ENCODE measurements around the gene XPR1. TPM values are rescaled to one million over a fixed set of nuclear protein-coding genes. Genes with fewer than 3 reads are reported as not detected.

The XPR1 gene
- total RNA-seq, 4 donors from 2014 or later, result 15.8 to 26.7 (median 22.8) TPM

- intact Hi-C loops (cut with DNase I), result no loop called here
- H3K36me3 ChIP-seq, result peaks cover 12 to 79% (median 56%) of the 10 kb centered on the region in 4 donors
Observed at GRCh38 chr1:180935326-180936109, 303.7 kb downstream of the XPR1 start.

GRCh38 chr1:180936110-180937011 lies 304.5 kb downstream of the XPR1 start:
- TF ChIP-seq EP300 (IDR thresholded peaks at IDR 0.05) (no peak), POLR2AphosphoS5 (IDR thresholded peaks at IDR 0.05) (no peak), POLR2A (IDR thresholded peaks at IDR 0.05; ENCODE audit: low read depth) (no peak), CTCF (IDR thresholded peaks at IDR 0.05) (no peak)
- no peaks in the 10 kb centered on the region for H3K27me3 ChIP-seq
- H3K4me1 ChIP-seq, result no peaks in the 10 kb centered on the region
- no peak overlapping the region for H3K27ac ChIP-seq (replicated peaks in 1 of 4)
- peaks cover 12 to 79% (median 62%) of the 10 kb centered on the region in 4 donors for H3K36me3 ChIP-seq
- WGBS, result 86% methylated on average over 21 of the region's 28 CpGs
- no peaks in the 10 kb centered on the region for H3K9me3 ChIP-seq
- no peak overlapping the region for H3K4me3 ChIP-seq
- intact Hi-C loops (cut with DNase I), result no loop called here
- no peak for DNase-seq (ENCODE audit: extremely low spot score)

More at GRCh38 chr1:180935326-180936109, 303.7 kb downstream of the XPR1 start:
- Histone ChIP-seq H3K27me3 (no peaks in the 10 kb centered on the region), H3K27ac (replicated peaks in 1 of 4) (no peak overlapping the region), H3K9me3 (no peaks in the 10 kb centered on the region), H3K4me3 (no peak overlapping the region), H3K4me1 (no peaks in the 10 kb centered on the region)
- WGBS, result 71% methylated on average over 9 of the region's 45 CpGs
- DNase-seq (ENCODE audit: extremely low spot score), result no peak
- no peak for TF ChIP-seq POLR2A (IDR thresholded peaks at IDR 0.05; ENCODE audit: low read depth)
- no peak for TF ChIP-seq CTCF (IDR thresholded peaks at IDR 0.05)
- TF ChIP-seq EP300 (IDR thresholded peaks at IDR 0.05), result no peak
- TF ChIP-seq POLR2AphosphoS5 (IDR thresholded peaks at IDR 0.05), result no peak

- TF ChIP-seq POLR2AphosphoS5 (IDR thresholded peaks at IDR 0.05), result no peak
- no peak for TF ChIP-seq POLR2A (IDR thresholded peaks at IDR 0.05; ENCODE audit: low read depth)
- TF ChIP-seq EP300 (IDR thresholded peaks at IDR 0.05), result no peak
- TF ChIP-seq CTCF (IDR thresholded peaks at IDR 0.05), result no peak
- WGBS, result 100% methylated on average over 1 of the region's 1 CpG
- Histone ChIP-seq H3K9me3 (no peaks in the 10 kb centered on the region), H3K27ac (replicated peaks in 1 of 4) (no peak overlapping the region), H3K4me3 (no peak overlapping the region), H3K27me3 (no peaks in the 10 kb centered on the region), H3K4me1 (no peaks in the 10 kb centered on the region), H3K36me3 (peaks cover 12 to 81% (median 66%) of the 10 kb centered on the region in 4 donors)
- DNase-seq (ENCODE audit: extremely low spot score), result no peak
- intact Hi-C loops (cut with DNase I), result no loop called here
Observed at GRCh38 chr1:180937012-180937372, 305.2 kb downstream of the XPR1 start.

GRCh38 chr1:180937624-180938225 lies 305.9 kb downstream of the XPR1 start:
- H3K36me3 ChIP-seq, result peaks cover 12 to 88% (median 72%) of the 10 kb centered on the region in 4 donors
- intact Hi-C loops (cut with DNase I), result no loop called here
- WGBS, result 80% methylated on average over 7 of the region's 9 CpGs

More at GRCh38 chr1:180937624-180938225, 305.9 kb downstream of the XPR1 start:
- H3K4me3 ChIP-seq, result no peak overlapping the region
- no peaks in the 10 kb centered on the region for H3K27me3 ChIP-seq
- H3K4me1 ChIP-seq, result no peaks in the 10 kb centered on the region
- H3K9me3 ChIP-seq, result no peaks in the 10 kb centered on the region
- TF ChIP-seq CTCF (IDR thresholded peaks at IDR 0.05) (no peak), POLR2AphosphoS5 (IDR thresholded peaks at IDR 0.05) (no peak), POLR2A (IDR thresholded peaks at IDR 0.05; ENCODE audit: low read depth) (no peak), EP300 (IDR thresholded peaks at IDR 0.05) (no peak)
- H3K27ac ChIP-seq (replicated peaks in 1 of 4), result no peak overlapping the region
- DNase-seq (ENCODE audit: extremely low spot score), result no peak

All from esophagus muscularis mucosa (tissue), 4 donors.